ENCODE measurements around the gene ARHGAP33.

DNA sequence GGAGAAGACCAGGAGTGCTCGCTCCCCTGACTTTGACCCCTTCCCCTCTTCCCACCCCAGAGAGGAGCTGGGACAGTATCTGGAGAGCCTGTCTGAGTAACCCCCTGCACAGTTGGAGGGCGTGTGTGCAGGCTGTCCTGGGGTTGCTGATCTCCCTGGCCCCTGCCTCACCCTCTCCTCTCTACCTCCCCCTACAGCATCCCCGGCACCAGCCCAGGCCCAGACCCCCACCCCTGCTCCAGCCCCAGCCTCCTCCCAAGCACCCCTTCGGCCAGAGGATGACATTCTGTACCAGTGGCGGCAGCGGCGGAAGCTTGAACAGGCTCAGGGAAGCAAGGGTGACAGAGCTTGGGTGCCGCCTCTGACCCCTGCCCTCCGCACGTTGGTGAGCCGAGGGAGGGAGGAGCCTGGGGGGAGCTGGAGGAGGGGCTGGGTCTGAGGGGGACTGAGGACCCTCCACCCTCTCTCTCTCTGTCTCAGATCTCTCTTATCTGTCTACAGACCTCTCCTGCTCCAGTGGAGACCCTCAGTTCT lies 8.7 kb upstream of the ARHGAP33 start:
- TF ChIP-seq, protein P1, sequence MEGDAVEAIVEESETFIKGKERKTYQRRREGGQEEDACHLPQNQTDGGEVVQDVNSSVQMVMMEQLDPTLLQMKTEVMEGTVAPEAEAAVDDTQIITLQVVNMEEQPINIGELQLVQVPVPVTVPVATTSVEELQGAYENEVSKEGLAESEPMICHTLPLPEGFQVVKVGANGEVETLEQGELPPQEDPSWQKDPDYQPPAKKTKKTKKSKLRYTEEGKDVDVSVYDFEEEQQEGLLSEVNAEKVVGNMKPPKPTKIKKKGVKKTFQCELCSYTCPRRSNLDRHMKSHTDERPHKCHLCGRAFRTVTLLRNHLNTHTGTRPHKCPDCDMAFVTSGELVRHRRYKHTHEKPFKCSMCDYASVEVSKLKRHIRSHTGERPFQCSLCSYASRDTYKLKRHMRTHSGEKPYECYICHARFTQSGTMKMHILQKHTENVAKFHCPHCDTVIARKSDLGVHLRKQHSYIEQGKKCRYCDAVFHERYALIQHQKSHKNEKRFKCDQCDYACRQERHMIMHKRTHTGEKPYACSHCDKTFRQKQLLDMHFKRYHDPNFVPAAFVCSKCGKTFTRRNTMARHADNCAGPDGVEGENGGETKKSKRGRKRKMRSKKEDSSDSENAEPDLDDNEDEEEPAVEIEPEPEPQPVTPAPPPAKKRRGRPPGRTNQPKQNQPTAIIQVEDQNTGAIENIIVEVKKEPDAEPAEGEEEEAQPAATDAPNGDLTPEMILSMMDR (conservative IDR thresholded peaks at IDR 0.05; ENCODE audit: low read depth in 2 of 2): no peak
- TF ChIP-seq EZH2phosphoT487 (IDR thresholded peaks at IDR 0.05; ENCODE audit: unreplicated experiment) (no peak), POLR2AphosphoS5 (IDR thresholded peaks at IDR 0.05; ENCODE audit: low read depth) (no peak), EZH2 (IDR thresholded peaks at IDR 0.05; ENCODE audit: low read depth, unreplicated experiment) (no peak), JUNB (IDR thresholded peaks at IDR 0.05; ENCODE audit: unreplicated experiment) (no peak)
- TF ChIP-seq, protein P2, sequence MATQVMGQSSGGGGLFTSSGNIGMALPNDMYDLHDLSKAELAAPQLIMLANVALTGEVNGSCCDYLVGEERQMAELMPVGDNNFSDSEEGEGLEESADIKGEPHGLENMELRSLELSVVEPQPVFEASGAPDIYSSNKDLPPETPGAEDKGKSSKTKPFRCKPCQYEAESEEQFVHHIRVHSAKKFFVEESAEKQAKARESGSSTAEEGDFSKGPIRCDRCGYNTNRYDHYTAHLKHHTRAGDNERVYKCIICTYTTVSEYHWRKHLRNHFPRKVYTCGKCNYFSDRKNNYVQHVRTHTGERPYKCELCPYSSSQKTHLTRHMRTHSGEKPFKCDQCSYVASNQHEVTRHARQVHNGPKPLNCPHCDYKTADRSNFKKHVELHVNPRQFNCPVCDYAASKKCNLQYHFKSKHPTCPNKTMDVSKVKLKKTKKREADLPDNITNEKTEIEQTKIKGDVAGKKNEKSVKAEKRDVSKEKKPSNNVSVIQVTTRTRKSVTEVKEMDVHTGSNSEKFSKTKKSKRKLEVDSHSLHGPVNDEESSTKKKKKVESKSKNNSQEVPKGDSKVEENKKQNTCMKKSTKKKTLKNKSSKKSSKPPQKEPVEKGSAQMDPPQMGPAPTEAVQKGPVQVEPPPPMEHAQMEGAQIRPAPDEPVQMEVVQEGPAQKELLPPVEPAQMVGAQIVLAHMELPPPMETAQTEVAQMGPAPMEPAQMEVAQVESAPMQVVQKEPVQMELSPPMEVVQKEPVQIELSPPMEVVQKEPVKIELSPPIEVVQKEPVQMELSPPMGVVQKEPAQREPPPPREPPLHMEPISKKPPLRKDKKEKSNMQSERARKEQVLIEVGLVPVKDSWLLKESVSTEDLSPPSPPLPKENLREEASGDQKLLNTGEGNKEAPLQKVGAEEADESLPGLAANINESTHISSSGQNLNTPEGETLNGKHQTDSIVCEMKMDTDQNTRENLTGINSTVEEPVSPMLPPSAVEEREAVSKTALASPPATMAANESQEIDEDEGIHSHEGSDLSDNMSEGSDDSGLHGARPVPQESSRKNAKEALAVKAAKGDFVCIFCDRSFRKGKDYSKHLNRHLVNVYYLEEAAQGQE (IDR thresholded peaks at IDR 0.05; ENCODE audit: unreplicated experiment): no peak

All from GM23338 (cell line).